HG03342 (cell line): Measurements from ENCODE around the gene AP2A2.

Experiments used
- ATAC-seq: cut with Tn5 transposase; IDR thresholded peaks from one replicate; pipeline ENCODE4 v1.9.1; 2021; ENCODE audit warnings: mild to moderate bottlenecking, moderate library complexity; ENCODE audit not compliant: unreplicated experiment

The AP2A2 gene

GRCh38 chr11:993632-994167, 68.0 kb downstream of the AP2A2 start:
- no peak for ATAC-seq

GRCh38 chr11:995044-995751, 69.5 kb downstream of the AP2A2 start:
- ATAC-seq: no peak

- peak; percentile 75 for ATAC-seq
Measured at GRCh38 chr11:995752-996420, 70.2 kb downstream of the AP2A2 start.

- no peak for ATAC-seq
Measured at GRCh38 chr11:996681-997080, 71.0 kb downstream of the AP2A2 start.

GRCh38 chr11:997907-998306, 72.2 kb downstream of the AP2A2 start:
- no peak for ATAC-seq

GRCh38 chr11:999009-999408, 73.3 kb downstream of the AP2A2 start:
- no peak for ATAC-seq

GRCh38 chr11:1000357-1001278, 74.9 kb downstream of the AP2A2 start:
- ATAC-seq: no peak

- no peak for ATAC-seq
Measured at GRCh38 chr11:1001617-1002405, 76.1 kb downstream of the AP2A2 start.

- no peak for ATAC-seq
Measured at GRCh38 chr11:1002406-1002984, 76.8 kb downstream of the AP2A2 start.

GRCh38 chr11:1003159-1003558, 77.5 kb downstream of the AP2A2 start:
- no peak for ATAC-seq

- no peak for ATAC-seq
Measured at GRCh38 chr11:1005928-1006327, 80.3 kb downstream of the AP2A2 start.

- no peak for ATAC-seq
Measured at GRCh38 chr11:1006762-1007161, 81.1 kb downstream of the AP2A2 start.

- ATAC-seq: no peak
Measured at GRCh38 chr11:1007279-1007678, 81.6 kb downstream of the AP2A2 start.

GRCh38 chr11:1008001-1008802, 82.5 kb downstream of the AP2A2 start:
- ATAC-seq: no peak

GRCh38 chr11:1008803-1009145, 83.1 kb downstream of the AP2A2 start:
- no peak for ATAC-seq

- ATAC-seq: no peak
Measured at GRCh38 chr11:1009371-1009770, 83.7 kb downstream of the AP2A2 start.

GRCh38 chr11:1009991-1010390, 84.3 kb downstream of the AP2A2 start:
- no peak for ATAC-seq

GRCh38 chr11:1010551-1011319, 85.1 kb downstream of the AP2A2 start:
- no peak for ATAC-seq

GRCh38 chr11:1011320-1011698, 85.6 kb downstream of the AP2A2 start:
- no peak for ATAC-seq
